ENCODE data around the gene LMF1. TPM values are rescaled to one million over a fixed set of nuclear protein-coding genes. Genes with fewer than 3 reads are reported as not detected.

LMF1 gene
- total RNA-seq, 1 donor from 2014 or later: 2.1 TPM

DNA sequence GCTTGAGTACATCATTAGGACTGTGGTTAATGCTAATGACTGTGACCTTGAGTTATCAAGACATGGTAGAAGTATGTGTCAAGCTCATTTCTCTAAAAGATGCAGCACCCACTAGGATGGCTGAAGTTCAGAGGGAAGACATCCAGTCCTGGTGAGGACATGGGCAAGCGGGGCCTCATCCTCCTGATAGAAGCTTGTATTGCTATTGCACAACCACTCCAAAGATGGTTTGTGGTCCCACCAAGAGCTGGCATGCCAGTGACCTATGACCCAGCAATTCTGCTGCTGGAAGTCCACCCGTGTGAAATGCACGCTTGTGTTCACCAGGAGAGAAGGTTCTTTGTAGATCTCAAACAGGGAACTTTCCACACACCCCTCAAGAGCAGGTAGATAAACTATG lies 25.0 kb upstream of the LMF1 start:
- TF ChIP-seq, protein P1, sequence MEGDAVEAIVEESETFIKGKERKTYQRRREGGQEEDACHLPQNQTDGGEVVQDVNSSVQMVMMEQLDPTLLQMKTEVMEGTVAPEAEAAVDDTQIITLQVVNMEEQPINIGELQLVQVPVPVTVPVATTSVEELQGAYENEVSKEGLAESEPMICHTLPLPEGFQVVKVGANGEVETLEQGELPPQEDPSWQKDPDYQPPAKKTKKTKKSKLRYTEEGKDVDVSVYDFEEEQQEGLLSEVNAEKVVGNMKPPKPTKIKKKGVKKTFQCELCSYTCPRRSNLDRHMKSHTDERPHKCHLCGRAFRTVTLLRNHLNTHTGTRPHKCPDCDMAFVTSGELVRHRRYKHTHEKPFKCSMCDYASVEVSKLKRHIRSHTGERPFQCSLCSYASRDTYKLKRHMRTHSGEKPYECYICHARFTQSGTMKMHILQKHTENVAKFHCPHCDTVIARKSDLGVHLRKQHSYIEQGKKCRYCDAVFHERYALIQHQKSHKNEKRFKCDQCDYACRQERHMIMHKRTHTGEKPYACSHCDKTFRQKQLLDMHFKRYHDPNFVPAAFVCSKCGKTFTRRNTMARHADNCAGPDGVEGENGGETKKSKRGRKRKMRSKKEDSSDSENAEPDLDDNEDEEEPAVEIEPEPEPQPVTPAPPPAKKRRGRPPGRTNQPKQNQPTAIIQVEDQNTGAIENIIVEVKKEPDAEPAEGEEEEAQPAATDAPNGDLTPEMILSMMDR (IDR thresholded peaks at IDR 0.05; ENCODE audit: insufficient read depth, low read length, severe bottlenecking): no peak
- FAIRE-seq: no peak
- no peaks in the 10 kb centered on the region for H3K36me3 ChIP-seq (ENCODE audit: control insufficient read depth, insufficient read depth, low read length)
- no peak for DNase-seq (ENCODE audit: low read depth)
- H3K4me3 ChIP-seq (ENCODE audit: low read depth, low read length): no peak overlapping the region
- no peaks in the 10 kb centered on the region for H3K27me3 ChIP-seq (ENCODE audit: control insufficient read depth, insufficient read depth, low read length)

DNA sequence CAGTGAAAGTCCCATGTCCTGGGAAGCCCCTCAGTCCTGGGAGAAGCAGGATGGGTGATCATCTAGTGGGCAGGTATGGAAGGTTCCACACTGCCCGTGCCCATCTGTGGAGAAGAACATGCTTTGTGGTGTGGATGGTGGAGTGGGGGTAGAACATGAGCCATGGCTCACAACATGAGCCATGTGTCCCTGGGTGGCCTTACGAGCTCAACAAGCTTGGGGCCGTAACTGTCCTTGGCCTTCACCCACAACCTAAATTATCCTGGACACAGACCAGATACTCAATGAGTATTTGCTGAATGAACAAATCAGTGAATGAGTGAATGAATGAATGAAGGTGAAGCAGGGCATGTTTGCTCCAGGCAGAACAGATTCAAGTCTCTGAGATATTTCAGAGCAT lies 24.3 kb upstream of the LMF1 start:
- TF ChIP-seq, protein P1 (IDR thresholded peaks at IDR 0.05; ENCODE audit: insufficient read depth, low read length, severe bottlenecking): no peak
- H3K27me3 ChIP-seq (ENCODE audit: control insufficient read depth, insufficient read depth, low read length): no peaks in the 10 kb centered on the region
- FAIRE-seq (no peak), DNase-seq (ENCODE audit: low read depth) (no peak)
- no peak overlapping the region for H3K4me3 ChIP-seq (ENCODE audit: low read depth, low read length)
- H3K36me3 ChIP-seq (ENCODE audit: control insufficient read depth, insufficient read depth, low read length): no peaks in the 10 kb centered on the region

DNA sequence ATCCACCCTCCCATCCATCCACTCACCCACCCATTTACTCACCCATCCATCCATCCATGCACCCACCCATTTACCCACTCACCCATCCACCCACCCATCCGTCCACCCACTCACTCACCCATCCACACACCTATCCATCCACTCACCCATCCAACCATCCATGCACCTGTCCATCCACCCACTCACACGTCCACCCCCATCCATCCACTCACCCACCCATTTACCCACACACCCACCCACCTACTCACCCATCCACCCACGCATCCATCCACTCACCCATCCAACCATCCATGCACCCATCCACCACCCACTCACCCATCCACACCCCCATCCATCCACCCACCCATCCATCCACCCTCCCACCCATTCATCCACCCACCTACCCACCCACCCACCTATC lies 22.9 kb upstream of the LMF1 start:
- H3K36me3 ChIP-seq (ENCODE audit: control insufficient read depth, insufficient read depth, low read length): no peaks in the 10 kb centered on the region
- FAIRE-seq (no peak), DNase-seq (ENCODE audit: low read depth) (no peak)
- H3K27me3 ChIP-seq (ENCODE audit: control insufficient read depth, insufficient read depth, low read length): no peaks in the 10 kb centered on the region
- TF ChIP-seq, protein P1 (IDR thresholded peaks at IDR 0.05; ENCODE audit: insufficient read depth, low read length, severe bottlenecking): no peak
- H3K4me3 ChIP-seq (ENCODE audit: low read depth, low read length): no peak overlapping the region

DNA sequence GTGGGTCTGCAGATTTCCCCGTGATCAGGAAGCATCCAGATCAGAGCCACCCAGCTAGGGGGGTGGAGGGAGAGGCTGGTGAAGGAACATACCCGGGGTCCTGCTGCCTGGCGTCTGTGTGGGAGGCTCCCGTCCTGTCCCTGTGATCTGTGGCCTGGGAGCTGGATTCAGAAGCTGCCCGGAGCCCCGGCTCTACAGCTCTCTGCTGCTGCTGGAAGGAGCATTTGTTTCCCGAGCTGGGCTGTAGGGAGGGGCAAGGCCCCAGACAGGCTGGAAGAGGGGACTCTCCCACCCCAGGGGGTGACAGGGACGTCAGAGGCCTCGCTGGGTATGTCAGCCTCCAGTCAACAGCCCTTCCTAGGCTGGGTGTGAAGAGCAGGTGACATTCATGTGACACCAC lies 21.0 kb upstream of the LMF1 start:
- Histone ChIP-seq H3K36me3 (ENCODE audit: control insufficient read depth, insufficient read depth, low read length) (no peaks in the 10 kb centered on the region), H3K27me3 (ENCODE audit: control insufficient read depth, insufficient read depth, low read length) (no peaks in the 10 kb centered on the region), H3K4me3 (ENCODE audit: low read depth, low read length) (no peak overlapping the region)
- FAIRE-seq (no peak), DNase-seq (ENCODE audit: low read depth) (no peak)
- TF ChIP-seq, protein P1 (IDR thresholded peaks at IDR 0.05; ENCODE audit: insufficient read depth, low read length, severe bottlenecking): no peak

DNA sequence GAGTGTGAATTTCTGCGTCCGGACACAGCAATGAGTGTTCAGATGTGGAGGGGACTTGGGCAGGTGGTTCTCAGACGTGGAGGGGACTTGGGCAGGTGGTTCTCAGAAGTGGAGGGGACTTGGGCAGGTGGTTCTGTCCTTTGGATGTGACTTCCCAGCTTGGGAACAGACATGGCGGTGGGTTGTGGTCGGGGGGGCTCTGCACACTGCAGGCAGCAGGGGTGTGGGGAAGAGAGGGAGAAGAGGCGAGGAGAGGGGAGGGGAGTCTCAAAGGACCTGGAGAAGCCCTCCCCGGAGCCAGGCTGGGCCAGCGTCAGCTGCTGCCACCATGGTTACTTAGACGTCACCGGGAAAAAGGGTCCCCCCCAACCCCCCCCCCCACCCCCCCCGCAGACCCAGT lies 20.6 kb upstream of the LMF1 start:
- TF ChIP-seq, protein P1 (IDR thresholded peaks at IDR 0.05; ENCODE audit: insufficient read depth, low read length, severe bottlenecking): no peak
- Histone ChIP-seq H3K4me3 (ENCODE audit: low read depth, low read length) (no peak overlapping the region), H3K27me3 (ENCODE audit: control insufficient read depth, insufficient read depth, low read length) (no peaks in the 10 kb centered on the region), H3K36me3 (ENCODE audit: control insufficient read depth, insufficient read depth, low read length) (no peaks in the 10 kb centered on the region)
- FAIRE-seq (no peak), DNase-seq (ENCODE audit: low read depth) (no peak)

DNA sequence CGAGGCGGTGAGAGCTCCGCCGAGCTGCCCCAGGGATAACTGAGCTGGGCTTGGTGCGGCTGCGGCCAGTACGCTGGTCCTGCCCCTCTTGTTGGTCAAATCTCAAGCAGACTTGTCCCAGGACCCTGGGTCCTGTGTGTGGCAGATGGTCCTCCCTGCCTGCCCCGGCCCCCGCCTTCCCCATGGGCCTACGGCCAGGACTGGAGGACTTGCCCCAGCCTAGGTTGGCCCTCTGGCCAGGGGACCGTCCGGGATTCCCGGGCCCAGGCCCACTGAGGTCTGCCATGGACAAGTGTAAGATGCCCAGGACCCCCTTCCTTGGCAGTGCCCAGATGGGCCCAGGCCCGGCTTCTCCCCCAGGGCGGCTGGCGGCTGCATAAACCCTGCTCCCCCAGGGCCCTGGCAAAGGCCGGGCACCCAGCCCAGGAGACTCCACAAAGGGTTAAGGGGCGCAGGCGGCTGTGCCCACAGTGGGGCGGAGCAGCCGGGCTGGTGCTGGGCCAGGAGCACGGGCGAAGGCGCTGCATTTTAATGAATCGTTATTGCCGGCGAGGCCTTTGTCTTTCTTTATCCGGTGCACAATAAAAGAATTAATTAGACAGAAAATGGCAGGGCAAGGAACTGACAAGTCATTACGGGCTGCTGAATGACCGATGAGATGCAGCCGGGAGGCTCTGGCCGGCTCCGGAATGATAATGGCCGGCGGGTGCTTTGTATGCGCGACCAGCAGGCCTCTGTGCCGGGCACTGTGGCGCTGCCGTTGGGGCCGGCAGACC lies 19.9 kb upstream of the LMF1 start:
- DNase-seq (ENCODE audit: low read depth): no peak
- H3K27me3 ChIP-seq (ENCODE audit: control insufficient read depth, insufficient read depth, low read length): no peaks in the 10 kb centered on the region

More for the DNA sequence above, 19.9 kb upstream of the LMF1 start:
- Histone ChIP-seq H3K36me3 (ENCODE audit: control insufficient read depth, insufficient read depth, low read length) (no peaks in the 10 kb centered on the region), H3K4me3 (ENCODE audit: low read depth, low read length) (no peak overlapping the region)
- TF ChIP-seq, protein P1 (IDR thresholded peaks at IDR 0.05; ENCODE audit: insufficient read depth, low read length, severe bottlenecking): no peak
- no peak for FAIRE-seq
